HG03520 (cell line): Measurements from ENCODE around the gene PCNX4.

Source experiments
- ATAC-seq: cut with Tn5 transposase; IDR thresholded peaks from one replicate; pipeline ENCODE4 v1.9.1; 2021; ENCODE audit warnings: mild to moderate bottlenecking, moderate library complexity; ENCODE audit not compliant: unreplicated experiment

PCNX4 gene

GRCh38 chr14:60170948-60171347 lies 79.2 kb downstream of the PCNX4 start:
- no peak for ATAC-seq

- ATAC-seq = no peak
These were observed 80.0 kb downstream of the PCNX4 start for GRCh38 chr14:60171690-60172089.

- ATAC-seq = no peak
These were observed 82.9 kb downstream of the PCNX4 start for GRCh38 chr14:60174352-60175254.

GRCh38 chr14:60175255-60175902 lies 83.7 kb downstream of the PCNX4 start:
- ATAC-seq = no peak

- no peak for ATAC-seq
These were observed 86.4 kb downstream of the PCNX4 start for GRCh38 chr14:60178164-60178563.

GRCh38 chr14:60178820-60179219 lies 87.1 kb downstream of the PCNX4 start:
- no peak for ATAC-seq

GRCh38 chr14:60179431-60179869 lies 87.7 kb downstream of the PCNX4 start:
- ATAC-seq = no peak

GRCh38 chr14:60183138-60183537 lies 91.4 kb downstream of the PCNX4 start:
- ATAC-seq = no peak

- ATAC-seq = peak; percentile 20
These were observed 92.0 kb downstream of the PCNX4 start for GRCh38 chr14:60183741-60184140.

- ATAC-seq = peak; percentile 39
These were observed 92.6 kb downstream of the PCNX4 start for GRCh38 chr14:60184146-60184904.

GRCh38 chr14:60184905-60185555 lies 93.3 kb downstream of the PCNX4 start:
- ATAC-seq = no peak

- ATAC-seq = no peak
These were observed 96.4 kb downstream of the PCNX4 start for GRCh38 chr14:60188115-60188514.

- ATAC-seq = no peak
These were observed 97.0 kb downstream of the PCNX4 start for GRCh38 chr14:60188696-60189095.

- no peak for ATAC-seq
These were observed 98.5 kb downstream of the PCNX4 start for GRCh38 chr14:60189923-60190840.

GRCh38 chr14:60195179-60195810 lies 103.6 kb downstream of the PCNX4 start:
- peak; percentile 72 for ATAC-seq

GRCh38 chr14:60196291-60196690 lies 104.6 kb downstream of the PCNX4 start:
- ATAC-seq = no peak

- no peak for ATAC-seq
These were observed 106.0 kb downstream of the PCNX4 start for GRCh38 chr14:60197629-60198303.

GRCh38 chr14:60199321-60199720 lies 107.6 kb downstream of the PCNX4 start:
- ATAC-seq = no peak
